Ascending aorta (tissue), 2 donors: ENCODE measurements around the gene VPS18. TPM values are rescaled to one million over a fixed set of nuclear protein-coding genes. Genes with fewer than 3 reads are reported as not detected.
A peak's percentile ranks its signal among the peaks of the same experiment; 100 is the strongest.

Experiments used
- DNase-seq, 2 donors: peaks; one replicate each; pipeline ENCODE4 v3.0.0-alpha.2; 2019; ENCODE audit warnings: low spot score in 2 of 2
- H3K27ac ChIP-seq, 2 donors: fragments of 200-600 bp; sonication (generic); one replicate each; pipeline ENCODE4 v1.5.1; 2016 to 2017; ENCODE audit warnings: mild to moderate bottlenecking in 1 of 2
- H3K27me3 ChIP-seq: fragments of 200-600 bp; sonication (generic); one replicate; pipeline ENCODE4 v1.5.1; 2017
- H3K36me3 ChIP-seq, 2 donors: fragments of 200-600 bp; sonication (generic); one replicate each; pipeline ENCODE4 v1.5.1; 2016
- H3K4me1 ChIP-seq, 2 donors: fragments of 200-600 bp; sonication (generic); one replicate each; pipeline ENCODE4 v1.5.1; 2016 to 2017; ENCODE audit warnings: mild to moderate bottlenecking in 1 of 2
- H3K4me3 ChIP-seq, 2 donors: fragments of 200-600 bp; sonication (generic); one replicate each; pipeline ENCODE4 v1.5.1; 2016 to 2017; ENCODE audit warnings: mild to moderate bottlenecking in 1 of 2
- H3K9me3 ChIP-seq, 2 donors: fragments of 200-600 bp; sonication (generic); one replicate each; pipeline ENCODE4 v1.5.1; 2016
- intact Hi-C: fragments of 100-400 bp; cut with DNase I; formaldehyde crosslinking; loops from one replicate; pipeline ENCODE4 v1.15.1; 2023
- total RNA-seq: library from RNA; depleted of rRNA; stranded (reverse); fragments of >200 nt; gene quantifications from one replicate; pipeline ENCODE4 v1.1.0, GENCODE V29; 2016
- TF ChIP-seq, protein P1 (sequence below), 3 experiments: fragments of 200-600 bp in 2 of 3; fragments of 450-650 bp in 1 of 3; sonication (generic) in 2 of 3; IDR thresholded peaks; one replicate each; pipeline ENCODE4 v1.5.1; 2016 to 2019; ENCODE audit warnings: antibody characterized with exemption in 3 of 3, mild to moderate bottlenecking in 1 of 3, moderate library complexity in 1 of 3

Gene VPS18
- total RNA-seq, 1 donor from 2014 or later, result 51.8 TPM

DNA sequence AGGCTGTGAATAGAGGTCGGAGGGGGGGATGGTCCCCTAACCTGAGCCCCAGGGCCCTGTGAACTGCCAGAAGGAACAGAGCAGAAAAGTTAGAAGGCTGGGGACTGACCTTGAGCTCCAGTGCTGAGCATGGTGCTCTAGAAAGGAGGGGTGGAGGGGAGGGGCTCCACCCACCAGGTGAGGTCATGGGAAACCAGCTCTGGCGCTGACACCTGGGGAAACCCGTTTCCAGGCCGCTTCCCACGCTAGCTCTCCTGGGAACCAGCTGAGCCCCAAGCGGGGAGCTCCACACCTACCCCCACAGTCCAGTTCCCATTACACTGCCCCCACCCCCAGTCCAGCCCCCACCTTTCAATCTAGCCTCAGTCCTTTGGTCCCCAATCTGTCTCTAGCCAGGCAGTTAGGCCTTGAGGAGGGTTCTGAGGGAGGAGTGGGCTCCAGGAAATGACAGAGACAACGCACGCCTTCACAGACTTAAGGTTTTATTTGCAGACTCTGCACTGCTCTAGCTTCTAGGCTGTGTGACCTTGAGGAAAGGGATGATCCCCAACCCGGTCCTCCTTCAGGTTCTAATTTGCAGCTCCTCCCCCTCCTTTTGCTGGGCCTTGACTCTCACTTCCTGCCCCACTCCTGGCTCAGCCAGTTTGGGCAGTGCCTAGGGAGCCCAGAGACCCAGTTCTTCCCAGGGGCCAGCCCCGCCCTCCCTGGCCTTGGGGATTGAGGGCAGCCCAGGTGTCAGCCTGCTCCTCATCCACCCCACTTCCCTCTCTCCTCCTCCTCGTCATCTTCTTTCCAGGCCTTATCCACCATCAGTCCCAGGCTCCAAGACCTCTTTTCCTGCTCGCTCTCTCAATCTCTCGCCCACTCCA is 22.3 kb upstream of the VPS18 start:
- intact Hi-C loops, result no loop called here
- Histone ChIP-seq H3K27me3 (no peaks in the 10 kb centered on the region), H3K9me3 (no peaks in the 10 kb centered on the region), H3K27ac (no peak overlapping the region), H3K4me3 (no peak overlapping the region), H3K4me1 (peaks cover 0 to 2% of the 10 kb centered on the region in 2 donors), H3K36me3 (no peaks in the 10 kb centered on the region)
- no peak for DNase-seq
- TF ChIP-seq, protein P1, sequence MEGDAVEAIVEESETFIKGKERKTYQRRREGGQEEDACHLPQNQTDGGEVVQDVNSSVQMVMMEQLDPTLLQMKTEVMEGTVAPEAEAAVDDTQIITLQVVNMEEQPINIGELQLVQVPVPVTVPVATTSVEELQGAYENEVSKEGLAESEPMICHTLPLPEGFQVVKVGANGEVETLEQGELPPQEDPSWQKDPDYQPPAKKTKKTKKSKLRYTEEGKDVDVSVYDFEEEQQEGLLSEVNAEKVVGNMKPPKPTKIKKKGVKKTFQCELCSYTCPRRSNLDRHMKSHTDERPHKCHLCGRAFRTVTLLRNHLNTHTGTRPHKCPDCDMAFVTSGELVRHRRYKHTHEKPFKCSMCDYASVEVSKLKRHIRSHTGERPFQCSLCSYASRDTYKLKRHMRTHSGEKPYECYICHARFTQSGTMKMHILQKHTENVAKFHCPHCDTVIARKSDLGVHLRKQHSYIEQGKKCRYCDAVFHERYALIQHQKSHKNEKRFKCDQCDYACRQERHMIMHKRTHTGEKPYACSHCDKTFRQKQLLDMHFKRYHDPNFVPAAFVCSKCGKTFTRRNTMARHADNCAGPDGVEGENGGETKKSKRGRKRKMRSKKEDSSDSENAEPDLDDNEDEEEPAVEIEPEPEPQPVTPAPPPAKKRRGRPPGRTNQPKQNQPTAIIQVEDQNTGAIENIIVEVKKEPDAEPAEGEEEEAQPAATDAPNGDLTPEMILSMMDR (IDR thresholded peaks at IDR 0.05), result no peak

- TF ChIP-seq, protein P1 (IDR thresholded peaks at IDR 0.05), result no peak
- H3K27ac ChIP-seq, result no peak overlapping the region
- intact Hi-C loops, result no loop called here
These were observed 21.2 kb upstream of the VPS18 start for GRCh38 chr15:40872791-40873693.

DNA sequence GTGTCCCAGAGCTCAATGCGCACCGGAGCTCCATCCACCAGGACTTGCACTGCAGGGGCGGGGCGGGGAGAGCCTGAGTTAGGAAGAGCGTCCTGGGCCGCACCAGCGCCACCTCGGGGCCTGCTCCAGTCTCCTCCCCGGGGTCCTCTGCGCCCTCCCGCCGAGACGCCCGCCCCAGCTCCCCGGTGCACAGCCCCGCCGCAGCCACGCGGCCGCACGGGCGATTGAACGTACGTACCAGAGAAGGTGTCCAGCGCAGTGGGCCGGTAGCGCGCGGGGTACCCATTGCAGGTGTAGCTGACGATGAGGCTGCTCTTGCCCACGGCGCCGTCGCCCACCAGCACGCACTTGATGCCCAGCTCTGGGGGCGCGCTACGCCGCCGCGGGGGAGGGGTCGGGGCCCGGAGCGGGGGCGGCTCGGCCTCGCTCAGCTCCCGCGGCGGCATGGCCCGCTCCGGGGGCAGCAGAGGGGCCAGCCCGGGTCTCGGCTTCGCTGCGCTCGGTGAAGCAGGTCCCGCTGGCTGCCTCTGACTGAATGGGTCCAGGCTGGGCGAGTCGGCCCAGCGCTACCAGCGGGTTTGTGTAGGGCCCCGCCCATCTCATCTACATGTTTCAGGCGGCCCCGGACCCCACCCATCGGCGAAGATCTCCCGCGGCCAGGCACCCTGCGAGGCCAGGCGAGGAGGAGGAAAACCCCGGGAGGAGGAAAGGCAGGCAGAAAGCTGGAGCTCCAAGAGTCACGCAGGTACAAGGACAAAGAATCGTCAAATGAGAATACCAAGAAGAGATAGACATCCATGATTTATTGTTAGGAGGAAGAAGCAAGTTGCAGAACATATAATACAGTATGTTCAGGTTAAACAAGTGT is 20.3 kb upstream of the VPS18 start, which contains the start of gene RHOV:
Gene RHOV (minus strand): TSS at position 541 of the 868 bp plus-strand sequence. CDS start 95 bp downstream, at position 446.
- Histone ChIP-seq H3K9me3 (no peaks in the 10 kb centered on the region), H3K4me1 (peaks cover 0 to 2% of the 10 kb centered on the region in 2 donors), H3K27me3 (no peaks in the 10 kb centered on the region), H3K4me3 (peak within 1 kb of the TSS; percentile 58 to 73), H3K27ac (no peak within 1 kb of the TSS), H3K36me3 (no peaks in the 10 kb centered on the region)
- peak in 1 of 2 donors; percentile 71 for DNase-seq
- TF ChIP-seq, protein P1 (IDR thresholded peaks at IDR 0.05), result peak in 2 of 3 experiments; percentile 8 to 30
- intact Hi-C loops, result no loop called here

More at GRCh38 chr15:40872791-40873693, 21.2 kb upstream of the VPS18 start:
- Histone ChIP-seq H3K36me3 (no peaks in the 10 kb centered on the region), H3K27me3 (no peaks in the 10 kb centered on the region), H3K4me3 (peak overlapping the region; percentile 58 to 73), H3K9me3 (no peaks in the 10 kb centered on the region), H3K4me1 (peaks cover 0 to 2% of the 10 kb centered on the region in 2 donors)
- DNase-seq, result no peak

GRCh38 chr15:40875991-40876730 is 18.1 kb upstream of the VPS18 start:
- no peak for DNase-seq
- Histone ChIP-seq H3K9me3 (no peaks in the 10 kb centered on the region), H3K4me1 (peaks cover 0 to 2% of the 10 kb centered on the region in 2 donors), H3K27me3 (no peaks in the 10 kb centered on the region), H3K4me3 (no peak overlapping the region), H3K27ac (no peak overlapping the region), H3K36me3 (no peaks in the 10 kb centered on the region)
- TF ChIP-seq, protein P1 (IDR thresholded peaks at IDR 0.05), result no peak
- intact Hi-C loops, result no loop called here
